Measurements from ENCODE around the gene TPD52L1. TPM values are rescaled to one million over a fixed set of nuclear protein-coding genes. Genes with fewer than 3 reads are reported as not detected.

Gene TPD52L1
- polyA plus RNA-seq, 4 donors: 5.9 to 102 (median 87.0) TPM

DNA sequence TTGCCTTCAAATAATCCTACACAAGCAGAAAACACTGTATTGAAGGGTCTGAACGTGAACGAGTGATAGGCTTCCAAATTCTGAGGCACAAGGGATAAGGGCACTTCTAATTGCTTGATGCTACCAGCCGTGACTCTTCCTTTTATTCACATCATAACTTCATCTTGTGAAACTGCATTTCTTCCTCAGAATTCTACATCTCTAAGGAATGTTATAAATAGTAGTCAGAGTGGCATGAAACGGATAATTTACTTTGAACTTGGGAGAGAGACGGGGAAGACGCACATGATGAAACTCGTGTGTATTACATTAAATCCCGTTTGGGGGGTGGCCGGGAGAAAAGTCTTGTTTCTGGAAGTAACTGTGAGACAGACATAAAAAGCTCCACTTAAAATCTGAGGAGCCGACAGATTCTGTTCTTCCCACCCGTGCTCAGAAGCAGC, 147.4 kb downstream of the TPD52L1 start:
- peak in 1 of 4 donors; percentile 21 for DNase-seq (ENCODE audit: low read depth in 4 of 4, low spot score in 3 of 4)

GRCh38 chr6:125301435-125302391, 148.1 kb downstream of the TPD52L1 start, which contains the start of gene HDDC2:
TSS of gene HDDC2 (minus strand) at chr6:125301967. CDS start at chr6:125301932, 35 bp downstream.
- peak; percentile 41 to 58 (median 50) for DNase-seq (ENCODE audit: low read depth in 4 of 4, low spot score in 3 of 4)

DNA sequence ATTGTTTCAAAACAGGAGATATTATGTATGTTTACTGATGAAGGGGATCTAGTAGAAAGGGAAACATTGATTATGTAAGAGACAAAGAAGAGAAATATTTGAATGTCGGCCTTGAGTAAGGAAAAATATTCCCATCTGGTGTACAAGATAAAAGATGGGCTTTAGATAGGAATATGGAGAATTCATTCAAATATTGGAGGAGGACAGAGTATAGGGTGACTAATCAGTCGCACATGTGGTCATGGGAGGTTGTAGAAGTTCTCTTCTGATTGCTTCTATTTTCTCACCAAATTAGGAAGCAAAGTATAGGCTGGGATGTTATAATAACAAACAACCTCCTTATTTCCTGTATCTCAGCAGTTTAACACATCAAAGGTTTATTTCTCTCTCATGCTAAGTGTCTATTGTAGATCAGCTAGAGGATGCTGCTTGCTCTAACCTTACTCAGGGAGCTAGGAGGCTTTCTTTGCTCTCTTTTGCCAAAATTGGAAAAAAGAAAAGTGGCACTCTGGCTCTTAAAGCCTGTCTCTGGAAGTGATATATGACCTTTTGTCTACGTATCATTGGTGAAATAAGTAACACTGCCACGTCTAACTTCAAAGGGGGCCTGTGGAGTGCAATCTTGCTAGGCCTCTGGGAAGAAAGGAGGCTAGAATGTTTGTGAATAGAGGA, 149.4 kb downstream of the TPD52L1 start:
- DNase-seq (ENCODE audit: low read depth in 4 of 4, low spot score in 3 of 4): no peak

GRCh38 chr6:125303512-125303854, 149.9 kb downstream of the TPD52L1 start:
- no peak for DNase-seq (ENCODE audit: low read depth in 4 of 4, low spot score in 3 of 4)

GRCh38 chr6:125304970-125305660, 151.5 kb downstream of the TPD52L1 start:
- DNase-seq (ENCODE audit: low read depth in 4 of 4, low spot score in 3 of 4): no peak

GRCh38 chr6:125306756-125307149, 153.2 kb downstream of the TPD52L1 start:
- DNase-seq (ENCODE audit: low read depth in 4 of 4, low spot score in 3 of 4): no peak

DNA sequence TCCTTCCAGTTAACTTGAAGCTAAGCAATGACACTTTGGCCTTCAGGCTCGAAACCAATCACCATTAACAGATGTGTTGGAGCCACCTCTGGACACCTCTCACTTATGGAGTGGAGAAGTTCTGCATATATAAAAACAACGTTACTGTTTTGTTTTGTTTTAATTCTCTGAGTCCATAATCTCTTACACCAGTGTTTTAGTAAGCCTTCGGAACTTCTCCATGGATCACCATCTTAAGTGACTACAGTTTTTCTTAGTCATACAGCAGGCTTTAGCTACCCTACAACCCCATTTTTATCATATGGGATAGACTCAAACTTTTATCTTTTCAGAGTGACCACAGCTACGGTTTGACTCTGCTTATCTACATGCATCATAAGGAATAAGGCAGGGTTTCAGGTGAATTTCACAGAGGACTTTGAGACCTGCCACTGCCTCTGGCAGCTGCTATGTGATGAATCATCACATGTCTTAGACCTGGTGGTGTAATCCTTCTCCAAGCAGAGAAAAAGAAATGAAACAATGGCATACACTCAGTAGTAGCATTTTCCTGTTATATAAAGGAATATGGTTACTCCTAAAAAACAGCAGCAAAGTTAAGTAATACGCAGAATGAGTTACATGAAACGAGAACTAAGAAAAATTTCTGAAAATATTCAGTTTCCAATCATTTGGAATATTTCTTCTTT, 153.7 kb downstream of the TPD52L1 start:
- no peak for DNase-seq (ENCODE audit: low read depth in 4 of 4, low spot score in 3 of 4)

DNA sequence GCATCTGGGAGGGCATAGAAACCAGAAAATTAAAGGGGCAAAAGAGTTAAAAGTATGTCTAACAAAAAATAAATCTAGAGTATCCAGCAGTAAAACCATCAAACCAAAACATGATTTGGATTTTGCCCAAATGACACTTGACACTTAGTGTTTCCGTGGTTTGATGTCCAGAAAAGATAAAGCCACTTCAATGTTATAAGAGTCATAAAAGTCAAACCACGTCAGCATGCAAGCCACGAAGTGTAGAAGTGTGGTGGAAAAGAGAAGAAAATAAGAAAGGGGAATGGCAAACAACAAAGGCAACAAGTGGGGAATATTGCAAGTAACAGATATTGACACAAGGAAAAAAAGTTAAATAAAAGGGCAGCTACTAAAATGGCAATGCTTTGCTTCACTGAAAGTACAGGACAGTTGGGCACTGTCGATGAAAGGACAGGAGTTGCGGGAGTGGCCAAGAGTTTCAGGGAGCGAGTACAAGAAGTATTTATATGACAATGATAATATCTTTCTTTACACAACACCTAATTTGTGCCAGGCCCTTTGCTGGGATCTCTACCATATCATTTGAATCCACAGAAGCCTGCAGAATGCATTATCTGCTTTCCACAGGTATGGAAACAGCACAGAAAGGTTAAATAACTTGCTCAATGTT, 154.5 kb downstream of the TPD52L1 start:
- no peak for DNase-seq (ENCODE audit: low read depth in 4 of 4, low spot score in 3 of 4)

- DNase-seq (ENCODE audit: low read depth in 4 of 4, low spot score in 3 of 4): peak in 3 of 4 donors; percentile 38 to 47 (median 40)
Observed at GRCh38 chr6:125310994-125311649, 157.5 kb downstream of the TPD52L1 start.

DNA sequence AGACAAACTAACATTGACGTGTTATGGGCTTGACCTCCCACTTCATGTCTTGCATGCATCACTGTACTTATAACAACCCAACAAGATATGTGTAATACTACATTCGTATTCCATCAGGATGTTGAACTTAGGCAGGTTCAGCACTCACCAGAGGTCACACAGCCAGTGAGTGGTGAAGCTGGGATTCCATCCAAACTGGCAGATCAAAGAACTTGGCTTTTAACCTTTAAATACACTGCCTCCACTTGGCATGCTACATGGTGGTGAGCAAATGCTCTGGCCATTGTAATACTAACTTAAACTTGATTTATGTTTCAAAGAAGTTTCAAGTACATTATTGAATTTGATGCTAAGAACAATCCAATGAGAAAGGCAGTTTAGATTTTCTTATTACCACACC, 158.9 kb downstream of the TPD52L1 start:
- DNase-seq (ENCODE audit: low read depth in 4 of 4, low spot score in 3 of 4): no peak

DNA sequence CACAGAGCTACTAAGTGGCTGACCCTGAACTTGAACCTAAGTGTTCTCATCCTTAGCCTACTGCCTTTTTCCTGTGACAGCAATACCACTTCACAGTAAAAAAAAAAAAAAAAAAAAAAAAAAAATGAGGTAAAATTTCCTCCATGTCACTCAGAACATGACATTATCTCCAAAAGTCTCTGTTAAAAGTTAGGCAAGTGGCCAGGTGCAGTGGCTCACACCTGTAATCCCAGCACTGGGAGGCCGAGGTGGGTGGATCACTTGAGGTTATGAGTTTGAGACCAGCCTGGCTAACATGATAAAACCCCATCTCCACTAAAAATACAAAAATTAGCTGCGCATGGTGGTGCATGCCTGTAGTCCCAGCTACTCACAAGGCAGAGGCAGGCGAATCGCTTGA, 159.4 kb downstream of the TPD52L1 start:
- DNase-seq (ENCODE audit: low read depth in 4 of 4, low spot score in 3 of 4): no peak

Other genes with a start within 250 kb of the TPD52L1 start
- 10 to 100 TPM; 14.8 to 18.4 (median 15.8) TPM for gene RNF217, start 191.3 kb upstream of the TPD52L1 start, polyA plus RNA-seq (ENCODE audit: insufficient read length in 4 of 4)
- 100 to 1,000 TPM in 3 of 4 donors, 10 to 100 TPM in 1; 72.3 to 120 (median 107) TPM for gene HDDC2, start 148.2 kb downstream of the TPD52L1 start, polyA plus RNA-seq (ENCODE audit: insufficient read length in 4 of 4)